ENCODE measurements around the gene RAD51B. TPM values are rescaled to one million over a fixed set of nuclear protein-coding genes. Genes with fewer than 3 reads are reported as not detected.

The RAD51B gene
- polyA plus RNA-seq, 1 donor (not counting 4 experiments of a cell fraction or from before 2014, with no cell fraction given) = 13.3 TPM

GRCh38 chr14:68576031-68576430 lies 756.5 kb downstream of the RAD51B start:
- Histone ChIP-seq H3K79me2 (ENCODE audit: control insufficient read depth, insufficient read depth, low read length) (no peaks in the 10 kb centered on the region), H3K4me1 (ENCODE audit: control insufficient read depth, extremely low read depth, insufficient read depth, low read length) (peaks cover 29% of the 10 kb centered on the region), H2AFZ (ENCODE audit: control insufficient read depth, low read length) (no peak overlapping the region), H3K4me2 (ENCODE audit: control insufficient read depth, extremely low read depth, insufficient read depth, low read depth, low read length) (no peak overlapping the region), H4K20me1 (ENCODE audit: control insufficient read depth, extremely low read depth, insufficient read depth, low read length) (no peaks in the 10 kb centered on the region), H3K4me3 (ENCODE audit: control insufficient read depth in 2 of 3, extremely low read depth in 1 of 3, insufficient read depth in 2 of 3, low read depth in 1 of 3, low read length in 3 of 3) (no peak overlapping the region), H3K9me3 (ENCODE audit: control insufficient read depth, low read depth, low read length) (no peaks in the 10 kb centered on the region), H3K9ac (ENCODE audit: control insufficient read depth, extremely low read depth, insufficient read depth, low read length) (no peak overlapping the region), H3K27ac (ENCODE audit: control insufficient read depth, insufficient read depth, low read length) (no peak overlapping the region), H3K9me1 (ENCODE audit: control insufficient read depth, extremely low read depth, insufficient read depth, low read length) (no peaks in the 10 kb centered on the region), H3K36me3 (ENCODE audit: control insufficient read depth in 2 of 2, extremely low read depth in 1 of 2, insufficient read depth in 2 of 2, low read length in 2 of 2) (no peaks in the 10 kb centered on the region), H3K27me3 (ENCODE audit: control insufficient read depth, extremely low read depth, insufficient read depth, low read length) (no peaks in the 10 kb centered on the region)
- dilution Hi-C loops (cut with MboI; ENCODE audit: extremely low pct_ligation_motif_present, low sequenced_read_pairs) = no loop called here
- FAIRE-seq (peak; percentile 17), DNase-seq (ENCODE audit: low read depth, low spot score) (no peak)
- no peak for TF ChIP-seq EZH2 (IDR thresholded peaks at IDR 0.05; ENCODE audit: low read length)
- no peak for TF ChIP-seq CTCF (optimal IDR thresholded peaks at IDR 0.05 in 1 of 3, IDR thresholded peaks at IDR 0.05 in 1 of 3, conservative IDR thresholded peaks at IDR 0.05 in 1 of 3; ENCODE audit: extremely low read depth in 1 of 3, insufficient read depth in 2 of 3, low read length in 3 of 3)

GRCh38 chr14:68576496-68577244 lies 757.1 kb downstream of the RAD51B start:
- peak overlapping the region; percentile 10 for H3K4me2 ChIP-seq (ENCODE audit: control insufficient read depth, extremely low read depth, insufficient read depth, low read depth, low read length)
- peaks cover 29% of the 10 kb centered on the region for H3K4me1 ChIP-seq (ENCODE audit: control insufficient read depth, extremely low read depth, insufficient read depth, low read length)
- H3K9ac ChIP-seq (ENCODE audit: control insufficient read depth, extremely low read depth, insufficient read depth, low read length) = no peak overlapping the region
- TF ChIP-seq CTCF (optimal IDR thresholded peaks at IDR 0.05 in 1 of 3, IDR thresholded peaks at IDR 0.05 in 1 of 3, conservative IDR thresholded peaks at IDR 0.05 in 1 of 3; ENCODE audit: extremely low read depth in 1 of 3, insufficient read depth in 2 of 3, low read length in 3 of 3) (no peak), EZH2 (IDR thresholded peaks at IDR 0.05; ENCODE audit: low read length) (no peak)
- H3K79me2 ChIP-seq (ENCODE audit: control insufficient read depth, insufficient read depth, low read length) = no peaks in the 10 kb centered on the region
- H3K36me3 ChIP-seq (ENCODE audit: control insufficient read depth in 2 of 2, extremely low read depth in 1 of 2, insufficient read depth in 2 of 2, low read length in 2 of 2) = no peaks in the 10 kb centered on the region
- FAIRE-seq (peak; percentile 34), DNase-seq (ENCODE audit: low read depth, low spot score) (no peak)
- dilution Hi-C loops (cut with MboI; ENCODE audit: extremely low pct_ligation_motif_present, low sequenced_read_pairs) = no loop called here
- H3K27me3 ChIP-seq (ENCODE audit: control insufficient read depth, extremely low read depth, insufficient read depth, low read length) = no peaks in the 10 kb centered on the region
- no peaks in the 10 kb centered on the region for H3K9me3 ChIP-seq (ENCODE audit: control insufficient read depth, low read depth, low read length)
- no peaks in the 10 kb centered on the region for H3K9me1 ChIP-seq (ENCODE audit: control insufficient read depth, extremely low read depth, insufficient read depth, low read length)
- H3K27ac ChIP-seq (ENCODE audit: control insufficient read depth, insufficient read depth, low read length) = peak overlapping the region; percentile 79
- no peak overlapping the region for H2AFZ ChIP-seq (ENCODE audit: control insufficient read depth, low read length)
- no peak overlapping the region for H3K4me3 ChIP-seq (ENCODE audit: control insufficient read depth in 2 of 3, extremely low read depth in 1 of 3, insufficient read depth in 2 of 3, low read depth in 1 of 3, low read length in 3 of 3)
- H4K20me1 ChIP-seq (ENCODE audit: control insufficient read depth, extremely low read depth, insufficient read depth, low read length) = no peaks in the 10 kb centered on the region

Data from keratinocyte (primary cell).